GM18909 (cell line): Measurements from ENCODE around the gene RENBP.

Experiments
- ATAC-seq: cut with Tn5 transposase; IDR thresholded peaks from one replicate; pipeline ENCODE4 v1.9.1; 2021; ENCODE audit warnings: mild to moderate bottlenecking; ENCODE audit not compliant: unreplicated experiment, poor library complexity

Gene RENBP

DNA sequence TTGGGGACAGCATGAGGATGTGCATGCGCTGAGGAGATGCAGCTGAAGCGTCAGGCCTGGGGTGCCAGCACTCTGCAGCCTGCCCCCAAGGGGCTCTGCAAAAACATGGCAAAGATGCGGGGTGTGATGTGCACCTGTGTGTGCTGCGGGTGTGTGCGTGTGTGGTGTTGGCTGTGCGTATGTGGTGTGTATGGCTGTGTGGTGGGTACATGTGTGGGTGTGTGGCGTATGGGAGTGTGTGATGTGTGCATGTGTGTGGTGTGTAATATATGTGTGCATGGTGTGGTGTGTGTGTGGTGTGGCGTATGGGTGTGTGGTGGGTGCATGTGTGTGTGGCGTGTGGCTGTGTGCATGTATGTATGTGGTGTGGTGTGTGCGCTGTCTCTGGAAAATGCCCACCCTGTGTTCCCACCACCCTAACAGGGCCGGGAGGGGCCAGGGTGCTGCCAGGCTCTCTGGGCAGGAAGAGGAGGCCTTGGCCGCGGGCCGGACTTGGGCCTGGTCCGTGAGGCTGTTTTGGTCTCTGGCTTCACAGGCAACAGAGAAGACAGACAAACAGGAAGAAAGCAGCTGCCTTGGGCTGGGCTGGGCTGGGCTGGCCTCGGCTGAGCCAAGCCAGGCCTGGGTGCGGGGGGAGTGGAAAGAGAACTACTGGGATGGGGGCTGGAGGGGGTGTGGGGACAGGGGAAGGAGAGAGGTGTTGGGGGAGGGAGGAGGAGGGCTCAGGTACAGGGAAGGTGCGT lies 41.0 kb downstream of the RENBP start:
- ATAC-seq = no peak

DNA sequence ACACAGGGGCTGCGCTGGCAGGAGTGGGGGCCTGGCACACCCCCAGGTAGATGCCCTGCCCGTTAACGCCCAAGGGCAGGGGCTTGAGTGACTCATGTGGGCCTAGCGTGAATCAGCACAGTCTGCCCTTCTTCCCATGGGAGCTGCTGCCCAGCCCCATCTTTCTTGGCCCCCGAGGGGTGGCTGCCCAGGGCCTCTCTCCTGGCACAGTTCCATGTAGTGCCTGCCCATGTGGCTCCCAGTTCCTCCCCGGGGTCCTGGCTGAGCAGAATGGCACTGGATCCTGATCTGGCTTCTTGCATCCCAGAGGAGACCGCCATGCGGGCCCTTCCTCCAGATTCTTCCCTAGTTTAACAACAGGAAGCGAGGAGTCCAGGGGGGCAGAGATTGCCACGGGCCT lies 42.1 kb downstream of the RENBP start:
- no peak for ATAC-seq

DNA sequence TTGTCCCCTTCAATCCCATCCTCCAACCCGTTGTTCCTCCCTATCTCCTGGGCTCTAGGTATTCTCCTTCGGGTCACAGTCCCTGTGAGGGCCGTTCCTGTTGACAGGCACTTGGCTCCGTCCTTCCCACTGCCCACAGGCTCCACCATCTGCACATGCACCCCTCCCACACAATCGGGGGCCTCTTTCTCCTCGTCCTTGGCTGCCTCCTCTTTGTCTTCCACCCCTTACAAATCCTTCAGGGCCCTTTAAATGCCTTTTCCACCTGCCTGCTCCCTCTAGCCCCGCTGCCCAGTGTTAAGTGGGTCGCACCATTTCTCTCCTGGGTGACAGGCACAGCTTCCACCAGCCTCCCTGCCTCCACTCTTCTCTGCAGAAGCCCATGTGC lies 42.7 kb downstream of the RENBP start:
- no peak for ATAC-seq

DNA sequence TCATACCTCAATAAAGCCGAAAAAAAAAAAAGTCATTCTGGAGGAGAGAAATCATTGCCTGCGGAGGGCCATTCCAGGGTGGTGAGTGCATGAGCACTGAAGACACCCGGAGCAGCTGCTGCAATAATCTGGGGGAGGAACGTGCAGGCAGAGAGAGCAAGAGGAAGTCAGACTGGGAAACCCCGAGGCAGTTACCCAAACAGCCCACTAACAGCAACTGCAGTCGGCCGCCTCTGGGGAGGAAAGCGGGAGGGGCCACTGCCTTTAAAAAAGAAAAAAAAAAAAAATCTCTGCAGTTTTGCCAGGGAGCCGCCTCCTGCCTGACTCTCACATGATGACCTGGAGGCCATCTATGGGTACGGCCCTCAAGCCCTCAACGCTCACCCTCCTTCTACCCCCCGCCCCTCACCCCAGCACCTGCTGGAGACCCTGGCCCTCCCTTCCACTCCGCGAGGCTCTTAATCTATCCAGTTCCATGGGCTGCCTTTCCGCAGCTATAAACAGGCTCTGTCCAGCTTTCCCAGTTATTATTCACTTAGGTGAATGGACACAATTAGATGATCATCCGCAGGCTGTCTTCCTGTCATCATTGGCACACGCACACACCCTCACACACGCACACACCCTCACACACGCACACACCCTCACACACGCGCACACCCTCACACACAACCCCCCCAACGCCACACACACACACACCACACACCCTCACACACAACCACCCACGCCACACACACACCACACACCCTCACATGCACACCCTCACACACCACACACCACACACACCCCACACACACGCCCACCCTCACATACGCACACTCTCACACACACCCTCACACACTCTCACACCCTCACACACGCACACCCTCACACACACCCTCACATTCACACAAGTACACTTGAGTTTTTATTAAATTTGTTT lies 43.4 kb downstream of the RENBP start:
- ATAC-seq = peak; percentile 87

DNA sequence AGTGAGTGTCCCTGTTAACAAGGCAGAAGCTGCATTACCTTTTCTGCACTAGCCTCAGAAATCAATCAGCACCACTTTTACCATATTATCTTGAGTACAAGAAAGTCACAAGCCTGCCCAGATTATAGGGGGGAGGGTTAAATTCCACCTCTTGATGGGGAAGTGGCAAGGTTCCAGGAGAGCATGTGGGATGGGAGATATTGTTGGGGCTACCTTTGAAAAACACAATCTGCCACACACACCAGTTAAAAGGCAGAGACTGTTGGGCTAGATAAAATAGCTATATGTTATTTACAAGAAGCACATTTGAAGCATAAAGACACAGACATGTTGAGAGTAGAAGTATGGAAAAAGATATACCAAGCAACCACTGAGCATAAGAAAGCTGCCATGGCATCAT lies 46.5 kb downstream of the RENBP start:
- ATAC-seq = no peak

DNA sequence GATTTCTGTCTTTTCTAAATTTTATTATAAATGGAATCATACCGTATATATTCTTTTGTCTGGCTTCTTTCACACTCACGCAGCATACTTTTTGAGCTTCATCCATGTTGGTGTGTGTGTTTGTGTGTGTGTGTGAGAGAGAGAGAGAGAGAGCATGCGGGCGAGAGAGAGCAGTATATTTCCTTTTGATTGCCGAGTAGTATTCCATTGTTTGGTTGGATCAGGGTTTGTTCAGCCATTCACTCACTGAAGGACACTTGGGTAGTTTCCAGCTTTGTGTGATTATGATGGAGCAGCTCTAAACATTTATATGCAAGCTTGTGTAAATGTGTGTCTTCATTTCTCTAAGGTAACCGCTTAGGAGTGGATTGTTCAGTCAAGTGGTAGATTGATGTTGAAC lies 55.3 kb downstream of the RENBP start:
- no peak for ATAC-seq

DNA sequence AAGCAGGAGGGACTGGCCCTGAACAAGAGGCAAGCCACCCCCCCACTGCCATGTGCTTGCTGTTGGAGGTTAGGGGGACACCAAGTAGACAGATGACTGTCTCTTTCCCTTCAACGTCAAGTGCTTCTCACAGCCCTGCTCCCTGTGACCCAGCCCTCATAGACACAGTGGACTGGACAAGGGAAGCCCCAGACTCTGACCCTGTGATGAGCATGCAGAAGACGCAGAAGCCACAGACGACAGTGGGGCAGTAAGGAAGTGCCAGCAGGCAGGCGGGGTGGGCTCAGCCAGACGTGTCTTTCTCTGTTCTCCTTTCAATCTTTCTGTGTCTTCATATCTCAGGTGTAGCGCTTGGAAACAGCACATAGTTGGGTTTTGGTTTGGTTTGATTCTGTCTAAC lies 56.1 kb downstream of the RENBP start:
- no peak for ATAC-seq

DNA sequence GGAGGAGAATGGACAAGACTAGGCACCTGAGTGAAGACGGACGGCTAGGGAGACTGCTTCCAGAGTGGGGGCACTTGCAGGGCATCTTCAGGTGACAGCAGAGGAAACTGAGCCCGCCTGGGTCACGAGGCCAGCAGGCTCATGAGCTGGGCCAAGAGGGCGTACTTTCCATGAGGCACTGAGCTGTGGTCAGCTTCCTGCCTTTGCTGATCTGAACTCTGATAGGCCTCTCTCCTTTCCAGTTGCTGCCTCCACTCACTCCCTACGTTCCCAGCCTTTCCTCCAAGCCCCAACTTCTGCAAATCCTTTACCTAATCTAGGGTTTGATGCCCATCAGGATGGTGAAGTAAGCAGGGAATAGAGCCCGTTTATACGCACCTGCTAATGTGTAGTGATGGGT lies 57.1 kb downstream of the RENBP start:
- no peak for ATAC-seq

DNA sequence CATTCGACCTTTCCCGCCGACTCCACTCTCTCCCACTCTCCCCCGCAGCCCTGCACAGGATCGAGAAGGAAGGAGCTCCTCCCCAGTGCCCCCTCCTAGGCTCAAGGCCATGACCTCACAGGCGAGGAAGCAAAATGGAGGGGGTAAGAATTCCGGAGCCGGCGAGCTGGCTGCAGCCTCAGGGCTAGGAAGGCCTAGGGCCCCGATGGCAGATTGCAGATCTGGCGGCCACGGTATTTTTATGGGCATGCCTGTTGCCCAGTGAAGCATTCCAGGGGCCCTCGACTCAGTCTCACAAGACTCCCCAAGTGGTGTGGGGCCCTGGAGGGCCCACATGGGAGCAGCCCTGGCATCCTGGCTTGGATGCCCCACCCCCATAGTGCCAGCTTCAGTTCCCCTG lies 57.5 kb downstream of the RENBP start:
- ATAC-seq = no peak

DNA sequence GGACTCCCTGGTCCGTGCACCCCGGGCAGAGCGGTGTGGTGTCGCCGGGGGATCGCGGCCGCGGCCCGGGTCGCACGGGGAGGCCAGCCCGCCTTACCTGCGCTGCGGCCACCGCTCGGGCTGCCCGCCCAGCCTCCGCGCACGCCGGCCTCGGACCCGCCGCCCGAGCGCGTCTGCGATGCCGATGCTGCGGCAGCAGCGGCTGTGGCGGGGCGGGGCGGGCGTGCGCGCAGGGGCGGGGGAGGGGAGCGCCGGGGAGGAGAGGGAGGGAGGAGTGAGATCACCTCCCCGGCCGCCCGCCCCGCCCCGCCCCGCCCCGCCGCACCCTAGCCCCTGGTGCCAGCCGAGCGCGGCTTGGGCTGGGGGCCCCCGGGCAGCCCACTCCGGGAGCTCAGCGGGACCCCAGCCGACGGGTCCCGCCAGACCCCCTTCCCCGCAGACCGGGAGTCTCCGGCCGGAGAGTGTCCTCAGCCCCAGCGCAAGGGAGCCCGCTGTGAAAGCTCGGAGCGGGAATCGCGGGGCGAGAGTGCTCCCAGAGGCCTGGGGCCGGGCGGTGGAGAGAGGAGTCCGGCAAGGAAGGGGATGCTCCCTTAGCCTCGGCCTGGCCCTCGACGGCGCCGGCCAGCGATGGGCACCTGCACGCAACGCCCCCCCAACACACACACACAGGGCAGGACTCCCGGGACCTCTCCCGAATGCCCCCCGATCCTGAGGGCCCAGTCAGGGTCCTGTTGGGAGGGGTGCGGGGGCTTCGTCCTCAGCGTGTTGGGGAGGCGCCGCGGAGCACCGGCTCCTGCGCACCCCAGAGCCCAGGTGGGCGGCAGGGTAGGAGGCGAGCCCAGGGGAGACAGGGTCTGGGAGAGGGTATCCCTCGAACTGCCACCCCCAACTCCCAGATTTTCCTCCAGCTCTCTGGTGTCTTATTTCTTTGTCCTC lies 58.2 kb downstream of the RENBP start, which contains the start of gene L1CAM:
TSS of gene L1CAM (minus strand) at position 206 of the 936 bp plus-strand sequence. CDS start 10,337 bp downstream, outside the sequence.
- no peak for ATAC-seq
